Psoas muscle (tissue), 8 donors: Measurements from ENCODE around the gene MYEOV. TPM values are rescaled to one million over a fixed set of nuclear protein-coding genes. Genes with fewer than 3 reads are reported as not detected.

Experiments
- ATAC-seq, 4 donors: fragments of 200-7000 bp; cut with Tn5 transposase; one replicate each; pipeline ENCODE4 v1.9.1; 2020; ENCODE audit warnings: moderate library complexity in 3 of 4, mild to moderate bottlenecking in 2 of 4
- DNase-seq, 2 donors: peaks; one replicate each; pipeline ENCODE4 v3.0.0-alpha.2; 2020
- H3K27ac ChIP-seq: fragments of 200-600 bp; one replicate; pipeline ENCODE4 v1.8.0; 2022
- H3K27me3 ChIP-seq, 3 donors: fragments of 200-600 bp in 1 of 3; one replicate each; pipeline versions ENCODE4 v1.6.1 to v1.8.0; 2013 to 2022; ENCODE audit warnings: low read length in 2 of 3, mild to moderate bottlenecking in 2 of 3, moderate library complexity in 1 of 3; ENCODE audit not compliant: insufficient read depth in 3 of 3
- H3K36me3 ChIP-seq, 2 donors: fragments of 200-600 bp in 1 of 2; one replicate each; pipeline versions ENCODE4 v1.6.1 to v1.8.0; 2013 to 2022; ENCODE audit warnings: low read depth in 1 of 2, mild to moderate bottlenecking in 1 of 2, moderate library complexity in 1 of 2; ENCODE audit not compliant: insufficient read depth in 1 of 2
- H3K4me1 ChIP-seq: fragments of 200-600 bp; one replicate; pipeline ENCODE4 v1.8.0; 2022
- H3K4me3 ChIP-seq: fragments of 200-600 bp; one replicate; pipeline ENCODE4 v1.8.0; 2022; ENCODE audit warnings: mild to moderate bottlenecking
- H3K9me3 ChIP-seq: fragments of 200-600 bp; one replicate; pipeline ENCODE4 v1.8.0; 2022
- WGBS, 3 donors: extraction: QIAGEN DNeasy Blood & Tissue Kit; methylation state at CpG; one replicate each; pipeline versions ENCODE4 v1.1.6 to v1.1.7; 2013; 5-methylcytosine and 5-hydroxymethylcytosine counted together
- intact Hi-C, 2 donors: fragments of 100-400 bp; cut with DNase I; formaldehyde crosslinking; loops; one replicate each; pipeline versions ENCODE4 v1.11.0 to v1.14.2; 2022
- polyA plus RNA-seq, 3 donors: library from polyadenylated mRNA; stranded (reverse); fragments of 200-250 nt; gene quantifications; one replicate each; pipeline ENCODE4 v1.2.3, GENCODE V29; 2013
- total RNA-seq, 4 donors: library from RNA; stranded (reverse); fragmentation: NEBNext Ultra II Directional in 2 of 4; extraction: Animal tissue kit (Norgen Biotek cat#: 25700) in 2 of 4; gene quantifications; one replicate each; pipeline versions ENCODE4 v1.2.1 to v1.2.4, GENCODE V29; 2021 to 2023
- TF ChIP-seq, protein P1 (sequence below): fragments of 200-600 bp; IDR thresholded peaks from one replicate; pipeline ENCODE4 v1.8.0; 2022; ENCODE audit warnings: antibody characterized with exemption
- donor health status: healthy with polysubstance abuse.
- donor health status: DM: no; HTN: no; CAD: no; lungs with moderate emphysema.
- donor health status: Bipolar disorder and iron deficiency.
- donor health status: healthy.
- donor health status: DM: yes; HTN: yes; CAD: no.
- donor health status: DM: no; HTN: no; CAD: no.
- donor health status: DM: no; HTN: no; CAD: no.
- donor health status: DM: yes; HTN: yes; CAD: no.

MYEOV gene
- total and polyA plus RNA-seq, 7 donors: 0.09 to 0.27 (median 0.14) TPM; not detected in 3

DNA sequence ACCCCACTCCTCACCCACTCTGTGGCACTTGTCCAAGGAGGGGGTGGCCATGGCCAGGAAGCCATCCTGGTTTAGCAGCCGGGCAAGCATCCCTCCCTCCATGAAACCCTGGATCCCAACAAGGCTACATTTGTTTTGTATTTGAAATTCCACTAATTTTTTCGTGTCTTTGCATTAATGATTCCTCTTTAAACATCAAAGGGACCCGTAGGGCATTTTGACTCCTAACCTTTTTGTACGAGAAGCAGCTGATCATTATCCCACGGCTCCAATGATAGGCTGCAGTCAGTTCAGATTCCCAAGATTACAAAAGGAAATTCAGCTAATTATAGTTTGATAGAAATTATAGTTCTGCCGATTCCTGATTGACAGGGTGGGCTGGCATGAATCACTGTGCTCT, 10.7 kb downstream of the MYEOV start:
- WGBS, 3 donors: 72 to 79% (median 73%) methylated on average over 6 of the region's 6 CpGs
- no peaks in the 10 kb centered on the region for H3K36me3 ChIP-seq
- ATAC-seq (no peak), DNase-seq (no peak)
- no peaks in the 10 kb centered on the region for H3K9me3 ChIP-seq
- intact Hi-C loops: no loop called here
- H3K4me3 ChIP-seq: no peak overlapping the region
- no peaks in the 10 kb centered on the region for H3K27me3 ChIP-seq
- peaks cover 4% of the 10 kb centered on the region for H3K4me1 ChIP-seq
- TF ChIP-seq, protein P1, sequence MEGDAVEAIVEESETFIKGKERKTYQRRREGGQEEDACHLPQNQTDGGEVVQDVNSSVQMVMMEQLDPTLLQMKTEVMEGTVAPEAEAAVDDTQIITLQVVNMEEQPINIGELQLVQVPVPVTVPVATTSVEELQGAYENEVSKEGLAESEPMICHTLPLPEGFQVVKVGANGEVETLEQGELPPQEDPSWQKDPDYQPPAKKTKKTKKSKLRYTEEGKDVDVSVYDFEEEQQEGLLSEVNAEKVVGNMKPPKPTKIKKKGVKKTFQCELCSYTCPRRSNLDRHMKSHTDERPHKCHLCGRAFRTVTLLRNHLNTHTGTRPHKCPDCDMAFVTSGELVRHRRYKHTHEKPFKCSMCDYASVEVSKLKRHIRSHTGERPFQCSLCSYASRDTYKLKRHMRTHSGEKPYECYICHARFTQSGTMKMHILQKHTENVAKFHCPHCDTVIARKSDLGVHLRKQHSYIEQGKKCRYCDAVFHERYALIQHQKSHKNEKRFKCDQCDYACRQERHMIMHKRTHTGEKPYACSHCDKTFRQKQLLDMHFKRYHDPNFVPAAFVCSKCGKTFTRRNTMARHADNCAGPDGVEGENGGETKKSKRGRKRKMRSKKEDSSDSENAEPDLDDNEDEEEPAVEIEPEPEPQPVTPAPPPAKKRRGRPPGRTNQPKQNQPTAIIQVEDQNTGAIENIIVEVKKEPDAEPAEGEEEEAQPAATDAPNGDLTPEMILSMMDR: no peak
- H3K27ac ChIP-seq: no peak overlapping the region

DNA sequence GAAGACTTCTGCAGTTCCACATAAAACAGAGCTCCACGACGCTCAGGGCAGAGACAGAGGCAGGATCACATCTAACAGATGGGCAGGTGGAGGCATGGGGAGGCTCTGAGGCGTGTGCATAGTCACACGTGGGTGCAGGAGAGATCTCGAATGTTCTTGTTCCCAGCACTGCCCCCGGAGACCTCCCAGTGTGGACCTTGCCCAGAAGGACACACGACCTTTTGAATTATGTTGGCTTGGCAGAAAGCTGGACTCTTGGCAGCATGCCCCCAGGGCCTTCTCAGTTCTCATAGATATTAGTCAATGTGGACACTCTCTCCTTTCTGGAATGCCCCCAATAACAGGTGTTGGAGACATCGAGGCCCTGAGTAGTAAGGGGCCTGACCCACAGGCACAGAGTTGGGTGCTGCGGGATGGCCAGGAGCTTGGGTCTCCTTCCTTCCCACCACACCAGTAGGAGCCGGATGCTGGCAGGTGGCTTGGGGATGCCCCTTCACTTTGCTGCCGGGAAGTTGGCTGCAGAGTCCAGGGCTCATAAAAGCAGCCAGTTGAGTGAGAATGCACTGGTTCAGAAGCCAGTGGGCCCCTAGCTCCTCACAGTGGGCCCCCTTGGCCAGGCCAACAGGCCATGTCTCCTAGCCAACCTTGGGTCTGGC, 12.1 kb downstream of the MYEOV start:
- DNase-seq: no peak
- intact Hi-C loops: no loop called here
- no peak overlapping the region for H3K27ac ChIP-seq
- no peaks in the 10 kb centered on the region for H3K9me3 ChIP-seq
- no peaks in the 10 kb centered on the region for H3K27me3 ChIP-seq
- H3K36me3 ChIP-seq: no peaks in the 10 kb centered on the region
- ATAC-seq: no peak
- peaks cover 4% of the 10 kb centered on the region for H3K4me1 ChIP-seq
- 34 to 38% (median 38%) methylated on average over 10 to 11 of the region's 11 CpGs for WGBS, 3 donors
- H3K4me3 ChIP-seq: no peak overlapping the region
- TF ChIP-seq, protein P1: no peak

DNA sequence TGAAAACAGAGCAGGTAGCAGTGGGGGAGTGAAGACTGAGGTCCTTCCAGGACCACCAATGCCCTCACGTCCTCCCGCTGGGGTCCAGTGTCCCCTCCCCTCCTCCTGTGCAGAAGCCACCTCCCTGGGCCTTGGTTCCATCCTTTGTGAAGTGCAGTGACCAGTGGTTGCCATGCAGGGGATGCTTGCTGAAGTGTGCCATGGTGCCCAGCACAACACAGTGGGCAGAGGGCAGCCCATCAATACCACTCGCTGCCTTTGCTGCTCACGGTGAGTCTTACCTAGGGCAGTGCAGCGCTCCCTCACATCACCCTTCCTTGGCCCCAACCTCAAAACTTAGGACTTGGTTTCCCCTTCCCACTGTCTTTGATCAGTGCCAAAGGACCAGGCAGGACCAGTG, 12.9 kb downstream of the MYEOV start:
- Histone ChIP-seq H3K27me3 (no peaks in the 10 kb centered on the region), H3K36me3 (no peaks in the 10 kb centered on the region), H3K27ac (no peak overlapping the region), H3K9me3 (no peaks in the 10 kb centered on the region), H3K4me3 (no peak overlapping the region), H3K4me1 (peaks cover 2% of the 10 kb centered on the region)
- TF ChIP-seq, protein P1: no peak
- intact Hi-C loops: no loop called here
- no peak for DNase-seq
- 93 to 96% (median 95%) methylated on average over 5 of the region's 5 CpGs for WGBS, 3 donors
- ATAC-seq: no peak

DNA sequence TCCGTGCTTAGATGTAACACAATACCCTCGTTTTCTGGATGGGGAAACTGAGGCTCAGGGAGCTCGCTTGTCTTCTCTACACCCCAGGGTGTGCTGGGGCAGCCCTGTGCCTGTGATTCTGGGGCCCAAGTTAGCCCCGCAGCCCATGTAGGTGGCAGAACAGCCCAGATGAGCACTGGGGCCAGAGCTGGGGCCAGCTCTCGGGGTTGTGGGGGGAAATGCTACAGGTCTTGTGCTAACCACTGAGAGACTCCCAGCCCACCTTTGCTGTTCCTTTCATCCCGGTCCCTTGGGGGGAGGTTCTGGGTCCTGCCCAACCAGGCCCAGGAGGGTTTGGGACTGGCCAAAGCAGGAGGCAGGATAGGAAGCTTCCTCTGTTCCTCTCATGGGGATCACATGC, 13.5 kb downstream of the MYEOV start:
- H3K4me1 ChIP-seq: no peaks in the 10 kb centered on the region
- H3K27me3 ChIP-seq: no peaks in the 10 kb centered on the region
- TF ChIP-seq, protein P1: no peak
- no peak overlapping the region for H3K4me3 ChIP-seq
- no peak for DNase-seq
- no peak for ATAC-seq
- no peak overlapping the region for H3K27ac ChIP-seq
- no peaks in the 10 kb centered on the region for H3K36me3 ChIP-seq
- intact Hi-C loops: no loop called here
- H3K9me3 ChIP-seq: no peaks in the 10 kb centered on the region
- WGBS, 3 donors: 91 to 95% (median 93%) methylated on average over 5 to 6 of the region's 6 CpGs

DNA sequence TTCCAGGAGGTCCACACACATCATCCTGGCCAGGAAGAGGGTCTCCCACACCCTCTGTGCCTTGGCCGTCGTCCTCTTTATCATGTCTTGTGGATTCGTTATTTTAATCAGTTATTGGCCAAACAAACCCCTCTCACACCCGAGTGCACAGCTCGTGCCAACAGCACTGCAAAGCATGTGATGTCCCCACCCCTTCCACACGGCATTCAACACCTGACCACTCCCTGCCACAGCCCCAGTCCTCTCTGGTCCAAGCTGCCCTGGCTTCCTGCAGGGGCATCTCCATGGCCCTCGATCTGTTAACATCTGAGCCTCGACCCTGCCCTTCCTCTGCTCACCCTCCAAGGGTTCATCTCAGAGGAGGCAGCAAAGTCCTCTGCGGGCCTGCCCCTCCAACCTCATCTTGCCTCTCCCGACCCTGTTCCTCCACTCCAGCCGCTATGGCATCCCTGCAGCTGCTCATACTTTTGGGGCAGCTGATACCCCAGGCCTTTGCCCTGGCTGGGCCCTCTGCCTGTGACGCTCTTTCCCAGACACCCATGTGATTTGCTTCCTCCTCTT, 14.0 kb downstream of the MYEOV start:
- intact Hi-C loops: no loop called here
- Histone ChIP-seq H3K36me3 (no peaks in the 10 kb centered on the region), H3K4me1 (no peaks in the 10 kb centered on the region), H3K27ac (no peak overlapping the region), H3K9me3 (no peaks in the 10 kb centered on the region), H3K27me3 (no peaks in the 10 kb centered on the region), H3K4me3 (no peak overlapping the region)
- TF ChIP-seq, protein P1: no peak
- WGBS, 3 donors: 65 to 76% (median 70%) methylated on average over 12 of the region's 12 CpGs
- DNase-seq: no peak
- no peak for ATAC-seq
